K562 (cell line): ENCODE data around the gene FOXN1. TPM values are rescaled to one million over a fixed set of nuclear protein-coding genes. Genes with fewer than 3 reads are reported as not detected.
A peak's percentile ranks its signal among the peaks of the same experiment; 100 is the strongest.

Experiments used
- ATAC-seq: fragments of 200-7000 bp; cut with Tn5 transposase; 3 replicates; pipeline ENCODE4 v1.9.1; 2020; ENCODE audit warnings: moderate library complexity
- BruUV-seq: library from RNA; stranded (reverse); fragments of 400-500 nt; replicated peaks from 2 replicates; lab custom pipeline; 2021; lab: Mats Ljungman, UMichigan
- CTCF ChIA-PET: fragments of 300-600 bp; formaldehyde crosslinking; extraction: SDS; loops from one replicate; lab custom pipeline; 2021; ENCODE audit warnings: low intra/inter-chr PET ratio; lab: Yijun Ruan, JAX
- POLR2A ChIA-PET: fragments of 300-600, 350-650 bp; sonication (Branson Sonifier 250); formaldehyde crosslinking; extraction: SDS; loops from one replicate; lab custom pipeline; 2021; ENCODE audit warnings: antibody characterized with exemption, inconsistent platforms; lab: Yijun Ruan, JAX
- DNase-seq, 4 experiments: peaks; one replicate each; pipeline versions ENCODE4 v3.0.0 to v3.0.0-alpha.2; 2011 to 2018; ENCODE audit warnings: low spot score in 3 of 4, mixed read lengths in 3 of 4; ENCODE audit errors: extremely low read depth in 1 of 4
- FAIRE-seq: peaks from 2 replicates; lab custom pipeline; 2011; peaks lifted over from hg19 to GRCh38; lab: Jason Lieb, UNC
- H2AFZ ChIP-seq: 2 replicates; pipeline ENCODE4 v1.6.0; 2011; ENCODE audit warnings: low read depth, low read length, control low read depth, inconsistent platforms
- H3K27ac ChIP-seq: fragments of 200-600 bp; 3 replicates; pipeline ENCODE4 v1.8.0; 2011; ENCODE audit warnings: low read depth, mild to moderate bottlenecking, control low read depth, inconsistent platforms, low read length, moderate library complexity, mixed read lengths; ENCODE audit errors: extremely low read depth
- H3K27me3 ChIP-seq, 2 experiments: fragments of 300-600 bp in 1 of 2; 2 replicates in 1 of 2; 3 replicates in 1 of 2; pipeline versions ENCODE4 v1.6.0 to v1.8.0; 2011; ENCODE audit warnings: inconsistent platforms in 2 of 2, low read length in 2 of 2, mild to moderate bottlenecking in 1 of 2, mixed read lengths in 1 of 2, moderate library complexity in 1 of 2; ENCODE audit not compliant: control insufficient read depth in 2 of 2, insufficient read depth in 2 of 2
- H3K36me3 ChIP-seq: fragments of 300-600 bp; 3 replicates; pipeline ENCODE4 v1.8.0; 2011; ENCODE audit warnings: mild to moderate bottlenecking, low read length, inconsistent platforms; ENCODE audit not compliant: control insufficient read depth, insufficient read depth
- H3K4me1 ChIP-seq, 2 experiments: fragments of 200-600 bp in 1 of 2; replicated peaks in 1 of 2; 2 replicates in 1 of 2; 3 replicates in 1 of 2; pipeline versions ENCODE4 v1.5.1 to v1.8.0; 2011; ENCODE audit warnings: inconsistent platforms in 2 of 2, low read length in 2 of 2, mild to moderate bottlenecking in 1 of 2, mixed read lengths in 1 of 2, moderate library complexity in 1 of 2; ENCODE audit not compliant: control insufficient read depth in 2 of 2, insufficient read depth in 2 of 2
- H3K4me2 ChIP-seq: 2 replicates; pipeline ENCODE4 v1.6.1; 2011; ENCODE audit warnings: low read length, control low read depth, inconsistent platforms, mixed read lengths; ENCODE audit not compliant: insufficient read depth
- H3K4me3 ChIP-seq: fragments of 200-600 bp; sonication (generic), shearing (Covaris generic); 2 replicates; pipeline ENCODE4 v1.5.1; 2016; ENCODE audit warnings: control low read depth, inconsistent platforms
- H3K79me2 ChIP-seq: fragments of 200-600 bp; 3 replicates; pipeline ENCODE4 v1.8.0; 2011; ENCODE audit warnings: low read length, inconsistent platforms; ENCODE audit not compliant: control insufficient read depth, insufficient read depth
- H3K9ac ChIP-seq, 2 experiments: 2 replicates each; pipeline versions ENCODE4 v1.6.0 to v1.6.1; 2011; ENCODE audit warnings: low read depth in 2 of 2, low read length in 2 of 2, control low read depth in 1 of 2, inconsistent platforms in 1 of 2, mild to moderate bottlenecking in 1 of 2, mixed read lengths in 1 of 2; ENCODE audit not compliant: insufficient read depth in 1 of 2
- H3K9me1 ChIP-seq: one replicate; pipeline ENCODE4 v1.6.0; 2011; ENCODE audit warnings: inconsistent platforms, mild to moderate bottlenecking, low read length, moderate library complexity; ENCODE audit not compliant: control insufficient read depth, insufficient read depth
- H3K9me3 ChIP-seq: replicated peaks from 2 replicates; pipeline ENCODE4 v1.5.1; 2011; ENCODE audit warnings: low read depth, low read length, inconsistent platforms; ENCODE audit not compliant: control insufficient read depth, insufficient read depth
- H4K20me1 ChIP-seq: replicated peaks from 2 replicates; pipeline ENCODE4 v1.6.1; 2011; ENCODE audit warnings: low read length, inconsistent platforms, mixed read lengths; ENCODE audit not compliant: control insufficient read depth, insufficient read depth
- BACH1 ChIP-seq: fragments of 200-800 bp; sonication (Bioruptor generic); IDR thresholded peaks from 2 replicates; pipeline ENCODE4 v1.6.1; 2016; ENCODE audit warnings: missing genetic modification characterization, missing compliant biosample characterization
- CEBPB ChIP-seq: fragments of 450-650 bp; IDR thresholded peaks from 2 replicates; pipeline ENCODE4 v1.6.1; 2016; ENCODE audit warnings: missing genetic modification characterization, missing compliant biosample characterization
- ILK ChIP-seq: fragments of 450-650 bp; IDR thresholded peaks from 2 replicates; pipeline ENCODE4 v1.6.1; 2016; ENCODE audit warnings: missing genetic modification characterization, low read depth, mild to moderate bottlenecking, missing compliant biosample characterization, moderate library complexity, borderline replicate concordance
- NEUROD1 ChIP-seq: fragments of 150-350 bp; IDR thresholded peaks from 2 replicates; pipeline ENCODE4 v1.6.1; 2014; ENCODE audit warnings: borderline replicate concordance, low read length, low read depth; ENCODE audit not compliant: partially characterized antibody
- PHB2 ChIP-seq: fragments of 450-650 bp; IDR thresholded peaks from 2 replicates; pipeline ENCODE4 v1.6.1; 2017; ENCODE audit warnings: low read depth
- PHTF2 ChIP-seq: fragments of 250-450 bp; sonication (Bioruptor Pico); IDR thresholded peaks from 2 replicates; pipeline ENCODE4 v1.5.0; 2021; ENCODE audit warnings: mild to moderate bottlenecking
- SRSF1 ChIP-seq: fragments of 200-400 bp; formaldehyde crosslinking; IDR thresholded peaks from 2 replicates; pipeline ENCODE4 v1.6.1; 2017; ENCODE audit warnings: mild to moderate bottlenecking, low read depth, low read length, moderate library complexity
- SUPT5H ChIP-seq: fragments of 450-650 bp; IDR thresholded peaks from 2 replicates; pipeline ENCODE4 v1.6.1; 2016
- TAF15 ChIP-seq: fragments of 200-400 bp; formaldehyde crosslinking; IDR thresholded peaks from 2 replicates; pipeline ENCODE4 v1.6.1; 2017; ENCODE audit warnings: mild to moderate bottlenecking, low read depth, low read length, moderate library complexity
- ZNF133 ChIP-seq: fragments of 250-450 bp; sonication (Bioruptor Pico); IDR thresholded peaks from 2 replicates; pipeline ENCODE4 v1.4.0; 2020; ENCODE audit warnings: mild to moderate bottlenecking
- ZSCAN29 ChIP-seq: fragments of 450-650 bp; IDR thresholded peaks from 2 replicates; pipeline ENCODE4 v1.6.1; 2017
- WGBS: fragments of 100-300 bp; shearing (Covaris generic); methylation state at CpG from one replicate; pipeline ENCODE4 v1.1.6; 2016; ENCODE audit warnings: low coverage, mixed read lengths; ENCODE audit not compliant: insufficient coverage; ENCODE audit errors: missing lambda C conversion rate; 5-methylcytosine and 5-hydroxymethylcytosine counted together
- in situ Hi-C: fragments of 300-500 bp; cut with MboI; formaldehyde crosslinking; loops from 4 replicates; pipeline ENCODE4 v1.15.0; 2018; ENCODE audit warnings: inconsistent platforms, mixed read lengths
- intact Hi-C: fragments of 100-400 bp; cut with micrococcal nuclease; formaldehyde crosslinking; loops from 2 replicates; pipeline ENCODE4 v1.14.2; 2022
- polyA plus RNA-seq, 8 experiments: library from polyadenylated mRNA; depleted of rRNA in 4 of 8; stranded (reverse) in 5 of 8; unstranded in 3 of 8; fragments of >200 nt; fragmentation: Nextera tagmentation in 2 of 8; fragmentation: Illumina TruSeq in 1 of 8; extraction: Ambion mirVana in 2 of 8; extraction: Trizol in 1 of 8; gene quantifications; 2 replicates each; pipeline versions ENCODE4 v1.2.1 to v1.2.3, GENCODE V29; 2011 to 2014; ENCODE audit warnings: inconsistent platforms in 1 of 8, missing spikeins in 1 of 8
- total RNA-seq, 7 experiments: library from RNA; depleted of rRNA in 6 of 7; stranded (reverse); fragments of >200 nt in 6 of 7; fragmentation: Illumina TruSeq in 2 of 7; extraction: Trizol in 2 of 7; gene quantifications; 2 replicates each; pipeline versions ENCODE4 v1.2.1 to v1.2.3, GENCODE V29; 2011 to 2021; ENCODE audit warnings: low replicate concordance in 1 of 7

The FOXN1 gene
- total and polyA plus RNA-seq, 9 of the 15 experiments (the other 6 are each of a cell fraction or from before 2014, with no cell fraction given): not detected

GRCh38 chr17:28506763-28507487 lies 777 bp downstream of the FOXN1 start:
- Histone ChIP-seq H3K4me3 (no peak overlapping the region), H3K9me3 (no peaks in the 10 kb centered on the region), H3K27ac (no peak overlapping the region), H2AFZ (no peak overlapping the region), H4K20me1 (peaks cover 11% of the 10 kb centered on the region), H3K36me3 (no peaks in the 10 kb centered on the region), H3K4me1 (peaks cover 0 to 9% of the 10 kb centered on the region in 2 experiments; a peak in 1 of 5 replicates), H3K9me1 (no peaks in the 10 kb centered on the region), H3K27me3 (peaks cover 32 to 55% of the 10 kb centered on the region in 2 experiments)
- POLR2A ChIA-PET: interaction anchor here (0.6 to 0.7 kb wide), 2 partner anchors 69 to 972 kb away, joined by 3 read pairs; no protein-coding TSS in a partner anchor
- BruUV-seq: no TSS peak
- DNase-seq: no peak
- 4% methylated on average over 13 of the region's 14 CpGs for WGBS
- CTCF ChIA-PET: no interaction called here
- intact Hi-C loops: no loop called here
- TF ChIP-seq NEUROD1 (no peak), CEBPB (tag) (0 out of 2 replicates have a peak, but pooled peaks have one; percentile 21)
- TF ChIP-seq, all 486 proteins: peak for 1
- H3K9ac ChIP-seq: no peak overlapping the region
- ATAC-seq: no peak
- H3K79me2 ChIP-seq: no peaks in the 10 kb centered on the region
- no peak overlapping the region for H3K4me2 ChIP-seq
- in situ Hi-C loops: no loop called here
- no peak for FAIRE-seq

- H3K36me3 ChIP-seq: no peaks in the 10 kb centered on the region
- in situ Hi-C loops: no loop called here
- peaks cover 0 to 9% of the 10 kb centered on the region in 2 experiments; a peak in 1 of 5 replicates for H3K4me1 ChIP-seq
- FAIRE-seq (no peak), ATAC-seq (peak; percentile 47), DNase-seq (peak in 2 of 4 experiments; percentile 50)
- no peaks in the 10 kb centered on the region for H3K9me1 ChIP-seq
- peaks cover 32 to 60% of the 10 kb centered on the region in 2 experiments for H3K27me3 ChIP-seq
- no peak overlapping the region for H3K4me2 ChIP-seq
- 0% methylated on average over 11 of the region's 24 CpGs for WGBS
- no peaks in the 10 kb centered on the region for H3K9me3 ChIP-seq
- H2AFZ ChIP-seq: no peak overlapping the region
- H3K27ac ChIP-seq: no peak overlapping the region
- H4K20me1 ChIP-seq: peaks cover 16% of the 10 kb centered on the region
- ChIA-PET POLR2A (interaction anchor here (0.6 to 0.7 kb wide), 3 partner anchors 28 to 971 kb away, joined by 3 to 4 read pairs (median 3); no protein-coding TSS in a partner anchor), CTCF (no interaction called here)
- H3K4me3 ChIP-seq: no peak overlapping the region
- TF ChIP-seq ZNF133 (CRISPR knock-in tag) (no peak), TAF15 (no peak), SRSF1 (no peak), ZSCAN29 (no peak), PHB2 (no peak), PHTF2 (CRISPR knock-in tag) (no peak), ILK (tag) (no peak), BACH1 (no peak), SUPT5H (no peak)
- no TSS peak for BruUV-seq
- no peaks in the 10 kb centered on the region for H3K79me2 ChIP-seq
- intact Hi-C loops: no loop called here
- no peak overlapping the region for H3K9ac ChIP-seq
Measured at GRCh38 chr17:28507567-28508203, 1.5 kb downstream of the FOXN1 start.
